SHP77 treated with DMSO at 0.1 percent for 48 hours (cell line): ENCODE measurements around the gene RHOD.

Experiments
- DNase-seq: peaks from one replicate; lab custom pipeline; 2025; lab: John Stamatoyannopoulos, UW

The RHOD gene

DNA sequence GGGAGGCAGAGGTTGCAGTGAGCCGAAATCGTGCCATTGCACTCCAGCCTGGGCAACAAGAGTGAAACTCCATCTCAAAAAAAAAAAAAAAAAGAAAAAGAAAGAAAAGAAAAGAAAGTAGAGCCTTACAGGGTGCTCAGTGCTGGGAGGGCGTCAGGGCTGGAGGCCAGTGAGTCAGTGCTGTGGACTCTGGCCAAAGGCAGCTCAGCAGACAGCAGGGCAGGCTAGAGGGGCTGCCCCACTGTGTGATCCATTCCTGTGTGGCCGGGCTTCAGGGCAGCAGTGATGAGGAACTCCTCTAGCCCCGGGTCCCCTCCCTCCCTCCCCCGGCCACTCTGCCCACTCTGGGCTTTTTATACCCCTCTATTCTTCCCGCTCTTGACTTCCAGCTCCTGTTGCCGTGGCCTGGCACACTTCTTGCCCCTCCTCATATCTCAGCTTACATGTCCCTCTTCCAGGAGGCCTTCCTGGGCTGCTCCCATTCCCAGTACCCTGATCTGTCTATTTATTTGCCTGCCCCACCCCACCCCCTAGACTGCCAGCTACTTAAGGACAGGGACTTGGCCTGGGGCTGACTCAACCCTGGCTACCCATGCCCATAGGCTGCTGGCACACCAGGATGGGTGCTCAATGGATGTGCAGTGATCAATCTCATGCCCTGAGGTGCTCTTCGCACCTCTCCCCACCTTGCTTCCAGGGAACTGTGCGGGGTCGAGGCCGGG lies 23.7 kb upstream of the RHOD start:
- no peak for DNase-seq

DNA sequence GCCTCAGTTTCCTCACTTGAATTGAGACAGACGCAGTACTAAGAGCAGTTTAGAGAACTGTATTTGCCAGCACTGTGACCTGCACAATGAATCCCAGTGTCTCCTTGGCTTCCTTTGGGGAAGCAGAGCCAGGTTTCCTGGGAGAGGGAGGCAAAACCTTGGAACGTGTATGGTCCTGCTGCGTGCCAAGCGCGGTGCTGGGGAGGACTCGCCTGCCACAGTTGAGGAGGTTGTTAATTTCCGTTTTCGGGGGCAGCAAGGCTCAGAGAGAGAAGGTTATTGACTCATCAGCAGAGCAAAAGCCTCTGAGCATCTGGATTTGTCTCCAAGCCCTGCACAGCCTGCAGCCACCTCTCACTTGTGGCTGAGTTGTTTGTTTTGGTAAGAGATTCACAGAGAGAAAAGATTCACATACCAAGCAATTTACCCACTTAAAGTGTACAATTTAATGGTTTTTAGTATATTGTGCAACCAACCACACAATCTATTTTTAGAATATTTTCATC lies 22.9 kb upstream of the RHOD start:
- no peak for DNase-seq

DNA sequence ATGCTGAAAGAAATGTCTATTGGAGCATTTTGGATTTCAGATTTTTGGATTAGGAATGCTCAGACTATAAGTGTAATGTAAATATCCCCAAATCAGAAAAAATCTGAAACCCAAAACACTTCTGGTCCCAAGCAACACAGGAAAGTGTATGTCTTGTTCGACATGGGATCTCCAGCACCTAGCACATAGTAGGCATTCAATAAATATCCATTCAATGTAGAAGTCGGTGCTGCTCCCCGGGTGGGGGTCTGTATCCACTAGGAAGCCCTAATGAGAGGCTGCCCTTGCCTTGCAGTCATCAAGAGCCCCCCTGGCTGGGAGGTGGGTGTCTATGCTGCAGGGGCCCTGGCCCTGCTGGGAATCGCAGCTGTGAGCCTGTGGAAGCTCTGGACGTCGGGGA lies 22.3 kb upstream of the RHOD start:
- no peak for DNase-seq

GRCh38 chr11:67040147-67040546 lies 16.5 kb upstream of the RHOD start:
- DNase-seq, result no peak

DNA sequence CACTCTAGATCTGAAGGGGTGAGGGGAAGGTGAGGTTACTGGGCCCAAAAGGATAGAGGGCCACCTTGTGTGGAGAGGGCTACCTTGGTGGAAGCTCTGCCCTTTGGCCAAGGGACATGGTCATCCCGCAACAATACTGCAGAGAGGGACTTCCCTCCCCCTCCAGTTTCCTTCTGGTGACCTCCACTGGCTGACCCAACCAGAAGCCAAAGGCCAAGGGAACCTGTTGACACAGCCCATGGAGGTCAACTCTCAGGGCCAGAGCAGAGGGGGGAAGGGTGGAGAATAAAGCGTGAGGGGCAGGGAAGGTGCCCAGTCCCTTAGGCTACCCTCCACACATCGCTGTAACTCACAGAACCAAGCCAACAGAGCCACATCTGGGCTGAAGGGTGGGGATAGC lies 15.0 kb upstream of the RHOD start:
- DNase-seq, result no peak

DNA sequence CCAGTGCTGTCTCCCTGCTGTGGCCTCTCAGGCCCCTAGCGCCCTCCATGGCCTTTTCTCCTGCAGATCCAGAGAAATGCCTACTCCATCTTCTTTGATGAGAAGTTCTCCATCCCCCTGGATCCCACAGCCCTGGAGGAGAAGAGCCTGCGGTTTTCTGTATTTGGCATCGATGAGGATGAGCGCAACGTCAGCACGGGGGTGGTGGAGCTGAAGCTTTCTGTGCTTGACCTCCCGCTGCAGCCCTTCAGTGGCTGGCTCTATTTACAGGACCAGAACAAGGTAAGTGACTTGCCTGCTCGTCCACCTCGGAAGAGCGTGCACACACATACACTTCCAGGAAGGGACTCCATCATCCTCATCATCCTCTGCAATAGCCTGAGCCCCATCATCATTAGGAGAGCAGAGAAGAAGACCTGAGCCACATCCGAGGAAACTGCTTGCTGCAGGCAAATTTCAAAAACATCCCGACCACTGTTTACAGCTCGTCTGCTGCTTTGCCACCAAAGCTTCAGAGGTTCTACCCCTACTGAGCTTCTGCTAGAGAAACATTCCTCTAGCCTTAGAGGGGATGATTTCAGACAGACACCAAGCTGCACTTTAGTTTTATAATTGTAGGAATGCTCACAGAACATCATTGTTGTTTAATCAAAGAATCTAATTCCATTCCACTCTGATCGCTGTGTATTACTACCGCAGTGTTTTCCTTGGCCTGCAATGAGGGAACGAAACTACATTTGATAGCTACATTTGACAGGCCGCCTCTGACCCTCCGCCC lies 12.9 kb upstream of the RHOD start:
- no peak for DNase-seq

GRCh38 chr11:67044496-67044895 lies 12.2 kb upstream of the RHOD start:
- no peak for DNase-seq

GRCh38 chr11:67045314-67045713 lies 11.3 kb upstream of the RHOD start:
- no peak for DNase-seq

DNA sequence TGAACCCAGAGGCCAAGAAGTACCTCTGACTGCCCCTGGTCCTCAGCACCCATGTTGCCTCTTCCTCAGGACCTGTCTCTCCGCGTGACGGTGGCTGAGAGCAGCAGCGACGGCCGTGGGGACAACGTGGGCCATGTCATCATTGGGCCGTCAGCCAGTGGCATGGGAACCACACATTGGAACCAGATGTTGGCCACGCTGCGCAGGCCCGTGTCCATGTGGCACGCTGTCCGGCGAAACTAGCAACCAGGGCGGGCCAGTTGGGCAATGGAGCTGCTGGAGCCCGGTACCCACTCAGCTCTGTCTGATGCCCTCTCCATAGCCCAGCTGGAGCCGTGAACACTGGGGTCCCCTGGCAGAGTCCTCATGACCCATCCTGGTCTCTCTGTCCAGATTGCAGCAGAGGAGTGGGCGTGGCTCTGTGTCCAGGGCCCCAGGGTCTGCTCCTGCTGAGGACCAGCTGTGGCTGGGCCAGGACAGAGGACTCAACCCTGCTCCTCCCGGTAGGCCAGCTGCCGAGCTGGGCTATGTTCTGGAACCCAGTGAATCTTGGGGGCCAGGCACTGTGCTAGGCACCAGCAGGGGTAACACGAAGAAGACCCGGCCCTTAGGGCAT lies 8.0 kb upstream of the RHOD start:
- no peak for DNase-seq

- no peak for DNase-seq
Observed at GRCh38 chr11:67050139-67050538, 6.5 kb upstream of the RHOD start.

GRCh38 chr11:67051180-67051893 lies 5.3 kb upstream of the RHOD start:
- DNase-seq, result no peak

DNA sequence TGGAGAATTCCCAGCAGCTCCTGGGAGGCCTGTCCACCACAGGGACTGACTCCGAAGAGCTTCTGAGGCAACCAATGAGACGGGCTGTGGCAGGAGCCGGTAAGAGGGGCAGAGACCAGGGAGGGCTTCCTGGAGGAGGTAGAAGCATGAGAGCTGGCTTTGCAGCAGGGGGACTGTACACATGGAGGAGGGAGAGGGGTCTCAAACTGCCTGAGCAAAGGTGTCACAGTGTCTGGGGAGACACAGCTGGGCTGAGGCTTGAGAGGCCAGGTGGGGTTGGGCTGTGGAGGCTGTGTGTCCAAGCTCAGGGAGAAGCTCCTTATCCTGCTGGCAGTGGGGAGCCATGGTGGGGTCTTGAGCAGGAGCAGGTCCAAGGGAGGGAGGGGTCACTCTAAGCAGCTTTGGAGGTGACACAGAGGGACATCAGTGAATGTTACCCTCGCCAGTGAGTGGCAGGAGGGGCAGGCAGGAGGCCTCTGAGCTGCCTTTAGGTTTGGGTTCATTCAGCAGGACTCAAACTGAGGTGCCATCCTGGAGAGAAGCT lies 4.6 kb upstream of the RHOD start:
- DNase-seq, result no peak

DNA sequence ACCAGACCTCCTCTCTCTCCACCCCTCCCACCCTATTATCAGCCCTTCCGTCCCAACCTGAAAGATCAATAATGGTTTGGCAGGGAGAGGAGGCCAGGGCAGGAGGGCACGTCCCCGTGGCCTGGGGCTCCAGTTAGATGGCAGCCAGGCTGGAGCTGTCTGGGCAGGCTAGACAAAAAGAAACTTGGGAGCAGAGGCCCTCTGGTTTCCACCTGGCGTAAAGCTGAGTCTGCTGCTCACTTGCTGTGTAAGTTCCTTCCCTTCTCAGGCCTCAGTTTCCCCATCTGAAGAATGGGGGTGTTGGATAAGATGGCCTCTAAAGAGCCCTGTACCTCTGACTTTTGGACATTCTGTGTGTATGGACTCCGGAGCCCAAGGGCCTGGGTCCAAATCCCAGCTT lies 3.8 kb upstream of the RHOD start:
- DNase-seq, result no peak

DNA sequence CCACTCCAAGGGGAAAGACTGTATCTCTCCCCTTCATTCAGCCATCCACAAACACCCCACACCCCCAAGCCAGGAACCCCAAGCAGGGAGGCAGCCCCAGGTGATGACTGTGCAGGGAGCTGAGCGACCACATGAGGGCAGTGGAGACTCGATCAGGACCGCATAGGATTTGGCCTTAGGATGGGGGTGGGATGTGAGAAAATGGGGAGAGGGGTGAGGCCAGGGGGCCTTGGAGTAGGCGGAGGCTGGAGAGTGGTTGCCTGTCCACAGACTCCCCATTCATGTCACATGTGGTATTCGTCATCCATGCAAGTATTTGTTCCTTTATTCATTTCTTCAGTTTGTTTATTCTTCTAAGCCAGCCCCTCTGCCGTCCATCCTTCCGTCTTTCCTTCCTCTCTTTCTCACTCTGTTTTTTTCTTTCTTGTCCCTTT lies 2.7 kb upstream of the RHOD start:
- peak; percentile 34 for DNase-seq

- no peak for DNase-seq
Observed at GRCh38 chr11:67054346-67054835, 2.3 kb upstream of the RHOD start.

DNA sequence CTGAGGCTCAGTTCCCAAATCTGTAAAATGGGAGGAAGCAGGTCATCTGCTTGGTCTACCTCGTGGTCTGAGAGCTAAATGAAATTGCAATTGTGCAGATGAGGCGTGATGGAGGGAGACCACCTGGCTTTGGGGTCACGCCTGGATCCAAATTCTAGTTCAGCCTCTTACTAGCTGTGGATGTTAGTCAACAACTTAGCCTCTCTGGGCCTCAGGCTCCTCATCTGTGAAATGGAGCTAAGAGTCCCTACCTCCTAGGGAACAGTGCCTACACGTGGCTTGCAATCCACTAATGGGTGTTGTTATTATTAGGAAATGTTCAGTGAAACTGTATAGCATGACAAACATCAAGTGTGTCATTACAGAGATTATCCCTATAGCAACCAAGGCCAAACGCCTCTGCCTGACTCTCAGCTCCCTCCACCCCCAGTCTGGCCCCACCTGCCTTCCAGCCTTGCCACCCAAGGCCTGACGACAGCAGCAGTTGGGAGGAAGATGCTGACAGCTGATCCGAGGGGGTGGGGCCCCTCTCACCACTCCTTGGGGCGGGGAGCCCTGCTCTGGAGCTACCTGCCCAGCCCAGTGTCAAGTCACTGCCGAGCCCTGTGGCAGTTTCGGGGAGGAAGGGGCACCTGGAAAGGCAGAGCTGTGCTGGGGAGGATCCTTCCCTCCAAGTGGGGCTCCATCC lies 1.7 kb upstream of the RHOD start:
- no peak for DNase-seq

GRCh38 chr11:67055812-67056211 lies 835 bp upstream of the RHOD start:
- no peak for DNase-seq

DNA sequence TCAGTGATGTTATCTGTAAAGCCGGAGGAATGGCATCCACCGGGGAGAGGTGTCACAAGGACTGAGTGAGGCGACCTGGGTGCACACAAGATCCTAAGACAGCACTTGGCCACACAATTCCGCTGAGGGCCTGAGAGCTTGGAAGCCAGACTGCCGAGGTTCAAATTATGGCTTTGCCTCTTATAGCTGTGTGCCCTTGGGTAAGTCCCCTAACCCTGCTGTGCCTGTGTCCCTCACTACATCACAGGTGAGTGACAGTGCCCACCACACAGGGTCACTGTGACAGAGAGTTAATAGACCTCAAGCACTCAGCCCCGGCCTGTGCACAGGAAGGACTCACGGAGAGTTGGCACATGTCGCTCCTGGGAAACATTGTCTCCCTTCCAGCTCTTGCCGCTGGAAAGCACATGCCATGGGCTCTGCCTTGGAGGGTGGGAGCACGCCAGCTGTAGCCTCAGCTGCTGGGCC lies 592 bp downstream of the RHOD start:
- no peak for DNase-seq

DNA sequence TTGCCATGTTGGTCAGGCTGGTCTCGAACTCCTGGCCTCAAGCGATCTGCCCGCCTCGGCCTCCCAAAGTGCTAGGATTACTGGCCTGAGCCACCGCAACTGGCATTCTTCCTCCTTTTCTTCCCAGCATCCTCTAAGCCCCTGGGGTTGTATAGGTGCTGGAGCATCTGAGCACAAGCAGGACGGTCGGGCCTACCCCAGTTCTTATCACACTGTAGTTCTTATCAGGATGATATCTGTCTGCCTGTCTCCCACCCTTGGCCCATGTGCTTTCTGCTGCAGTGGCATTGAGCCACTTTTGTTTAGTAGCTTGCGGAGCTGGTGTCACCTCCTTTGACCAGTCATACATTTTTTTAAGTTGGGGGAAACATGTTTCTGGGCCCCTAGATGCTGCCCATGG lies 1.9 kb downstream of the RHOD start:
- DNase-seq, result no peak

DNA sequence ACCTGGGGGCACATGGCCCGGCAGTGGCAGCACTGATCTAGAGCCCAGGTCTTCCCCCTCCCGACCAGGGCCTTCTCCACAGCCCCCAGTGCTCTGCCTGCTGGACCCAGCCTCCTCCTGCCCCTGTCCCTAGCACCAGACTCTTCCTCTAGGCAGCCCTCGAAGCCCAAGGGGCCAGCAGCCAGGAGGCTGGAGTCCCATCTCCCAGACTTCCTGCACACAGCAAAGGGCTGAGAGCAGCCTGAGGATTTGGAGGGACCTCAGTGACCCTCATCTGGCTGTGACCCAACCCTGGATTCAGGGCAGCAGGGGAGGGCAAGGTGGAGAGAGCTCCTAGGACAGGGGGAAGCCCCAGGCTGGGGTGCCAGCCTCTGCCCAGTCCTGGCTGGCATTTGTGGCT lies 3.0 kb downstream of the RHOD start:
- DNase-seq, result no peak

GRCh38 chr11:67060111-67060522 lies 3.5 kb downstream of the RHOD start:
- no peak for DNase-seq
